GM23248 (cell line): ENCODE results near the gene VPS13D. TPM values are rescaled to one million over a fixed set of nuclear protein-coding genes. Genes with fewer than 3 reads are reported as not detected.

Experiments
- DNase-seq: peaks from one replicate; pipeline ENCODE4 v3.0.0-alpha.2; 2015
- H2AFZ ChIP-seq: fragments of 200-600 bp; sonication (generic); 2 replicates; pipeline ENCODE4 v1.6.1; 2016; ENCODE audit warnings: antibody characterized with exemption
- H3F3A ChIP-seq: fragments of 200-600 bp; sonication (generic); 2 replicates; pipeline ENCODE4 v1.6.1; 2016; ENCODE audit warnings: mild to moderate bottlenecking, antibody characterized with exemption, mixed run types; ENCODE audit not compliant: insufficient read depth
- H3K27ac ChIP-seq: fragments of 200-600 bp; sonication (generic); 2 replicates; pipeline ENCODE4 v1.5.1; 2016; ENCODE audit warnings: mild to moderate bottlenecking
- H3K27me3 ChIP-seq: fragments of 200-600 bp; sonication (generic); replicated peaks from 2 replicates; pipeline ENCODE4 v1.6.1; 2016; ENCODE audit warnings: mild to moderate bottlenecking; ENCODE audit not compliant: insufficient read depth
- H3K36me3 ChIP-seq: fragments of 200-600 bp; sonication (generic); 2 replicates; pipeline ENCODE4 v1.6.1; 2016; ENCODE audit warnings: low read depth, mild to moderate bottlenecking
- H3K4me1 ChIP-seq: fragments of 200-600 bp; sonication (generic); 2 replicates; pipeline ENCODE4 v1.6.1; 2016; ENCODE audit warnings: mild to moderate bottlenecking; ENCODE audit not compliant: insufficient read depth
- H3K4me2 ChIP-seq: fragments of 200-600 bp; sonication (generic); one replicate; pipeline ENCODE4 v1.6.1; 2016; ENCODE audit warnings: mild to moderate bottlenecking; ENCODE audit not compliant: unreplicated experiment
- H3K4me3 ChIP-seq: fragments of 200-600 bp; sonication (generic); 2 replicates; pipeline ENCODE4 v1.5.1; 2016; ENCODE audit warnings: mild to moderate bottlenecking
- H3K79me2 ChIP-seq: fragments of 200-600 bp; sonication (generic); 2 replicates; pipeline ENCODE4 v1.6.1; 2016; ENCODE audit warnings: mild to moderate bottlenecking; ENCODE audit not compliant: insufficient read depth
- H3K9ac ChIP-seq: fragments of 200-600 bp; sonication (generic); 2 replicates; pipeline ENCODE4 v1.6.1; 2016; ENCODE audit warnings: mild to moderate bottlenecking
- H3K9me2 ChIP-seq: fragments of 200-600 bp; sonication (generic); 2 replicates; pipeline ENCODE4 v1.6.1; 2016; ENCODE audit warnings: mixed run types, mild to moderate bottlenecking, moderate library complexity; ENCODE audit not compliant: insufficient read depth
- H3K9me3 ChIP-seq: fragments of 200-600 bp; sonication (generic); one replicate; pipeline ENCODE4 v1.6.1; 2017; ENCODE audit warnings: low read depth
- H4K20me1 ChIP-seq: fragments of 200-600 bp; sonication (generic); 2 replicates; pipeline ENCODE4 v1.6.0; 2016; ENCODE audit not compliant: insufficient read depth
- EZH2 ChIP-seq: fragments of 200-600 bp; sonication (generic); IDR thresholded peaks from 2 replicates; pipeline ENCODE4 v1.6.1; 2018; ENCODE audit warnings: antibody characterized with exemption, mild to moderate bottlenecking; ENCODE audit not compliant: insufficient read depth, poor library complexity, severe bottlenecking
- EZH2phosphoT487 ChIP-seq: fragments of 200-600 bp; sonication (generic); IDR thresholded peaks from 2 replicates; pipeline ENCODE4 v1.6.1; 2018; ENCODE audit warnings: antibody characterized with exemption, moderate library complexity, mild to moderate bottlenecking, low read depth; ENCODE audit not compliant: insufficient read depth
- WGBS, 2 experiments: methylation state at CpG; one replicate each; pipeline ENCODE4 v1.1.6; 2015 to 2017; ENCODE audit warnings: low lambda C conversion rate in 2 of 2, low coverage in 1 of 2; ENCODE audit errors: missing lambda C conversion rate in 2 of 2; 5-methylcytosine and 5-hydroxymethylcytosine counted together
- in situ Hi-C: fragments of 300-500 bp; cut with MboI; formaldehyde crosslinking; loops from 2 replicates; pipeline ENCODE4 v1.15.0; 2020
- polyA plus RNA-seq: library from polyadenylated mRNA; unstranded; fragments of >200 nt; fragmentation: Nextera tagmentation; extraction: Ambion mirVana; gene quantifications from 2 replicates; pipeline ENCODE4 v1.2.1, GENCODE V29; 2016
- total RNA-seq: library from RNA; depleted of rRNA; stranded (reverse); fragments of >200 nt; shearing (Covaris generic); gene quantifications from 2 replicates; pipeline ENCODE4 v1.2.3, GENCODE V29; 2014

The VPS13D gene
- total and polyA plus RNA-seq, 2 experiments from 2014 or later = 6.8 to 16.4 TPM

GRCh38 chr1:12230549-12231275 is 882 bp downstream of the VPS13D start:
- peak overlapping the region; percentile 64 for H3K27ac ChIP-seq
- no peaks in the 10 kb centered on the region for H3K9me3 ChIP-seq
- peak overlapping the region; percentile 92 for H3K4me2 ChIP-seq
- H3K4me3 ChIP-seq = peak overlapping the region; percentile 92
- WGBS, 2 experiments = 0 to 2% methylated on average over 26 to 36 of the region's 36 CpGs
- H3F3A ChIP-seq = no peaks in the 10 kb centered on the region
- peak; percentile 68 for DNase-seq
- H3K9ac ChIP-seq = peak overlapping the region; percentile 89
- TF ChIP-seq EZH2 = no peak
- no peak for TF ChIP-seq EZH2phosphoT487
- no peaks in the 10 kb centered on the region for H3K36me3 ChIP-seq
- H3K4me1 ChIP-seq = peaks cover 13% of the 10 kb centered on the region; the same call in 1 of the 2 replicates
- H3K9me2 ChIP-seq = no peaks in the 10 kb centered on the region
- peak overlapping the region; percentile 79 for H2AFZ ChIP-seq
- H3K79me2 ChIP-seq = peaks cover 58% of the 10 kb centered on the region
- no peaks in the 10 kb centered on the region; the same call in 1 of the 2 replicates for H4K20me1 ChIP-seq
- H3K27me3 ChIP-seq = no peaks in the 10 kb centered on the region
- in situ Hi-C loops = no loop called here

- no peaks in the 10 kb centered on the region for H3K27me3 ChIP-seq
- H3K9me2 ChIP-seq = no peaks in the 10 kb centered on the region
- peak overlapping the region; percentile 92 for H3K4me2 ChIP-seq
- H3K79me2 ChIP-seq = peaks cover 63% of the 10 kb centered on the region
- H2AFZ ChIP-seq = peak overlapping the region; percentile 79
- no peak for TF ChIP-seq EZH2
- no peak for TF ChIP-seq EZH2phosphoT487
- H3F3A ChIP-seq = no peaks in the 10 kb centered on the region
- peaks cover 13% of the 10 kb centered on the region; the same call in 1 of the 2 replicates for H3K4me1 ChIP-seq
- DNase-seq = peak; percentile 59
- no peaks in the 10 kb centered on the region for H3K36me3 ChIP-seq
- H3K9me3 ChIP-seq = no peaks in the 10 kb centered on the region
- in situ Hi-C loops = no loop called here
- peak overlapping the region; percentile 64 for H3K27ac ChIP-seq
- peak overlapping the region; percentile 89 for H3K9ac ChIP-seq
- H3K4me3 ChIP-seq = peak overlapping the region; percentile 92
- WGBS, 2 experiments = 1 to 4% methylated on average over 4 of the region's 4 CpGs
- no peaks in the 10 kb centered on the region; the same call in 1 of the 2 replicates for H4K20me1 ChIP-seq
Observed at GRCh38 chr1:12231276-12231595, 1.4 kb downstream of the VPS13D start.

- Histone ChIP-seq H3K9me3 (no peaks in the 10 kb centered on the region), H3K9ac (no peak overlapping the region), H2AFZ (no peak overlapping the region), H3K4me1 (peaks cover 13% of the 10 kb centered on the region; the same call in 1 of the 2 replicates), H3K36me3 (no peaks in the 10 kb centered on the region), H3K4me3 (no peak overlapping the region), H3K27ac (no peak overlapping the region), H3K27me3 (no peaks in the 10 kb centered on the region), H4K20me1 (no peaks in the 10 kb centered on the region; the same call in 1 of the 2 replicates), H3F3A (no peaks in the 10 kb centered on the region), H3K79me2 (peaks cover 73% of the 10 kb centered on the region), H3K9me2 (no peaks in the 10 kb centered on the region), H3K4me2 (no peak overlapping the region)
- WGBS, 2 experiments = 98 to 100% methylated on average over 2 of the region's 2 CpGs
- DNase-seq = no peak
- TF ChIP-seq EZH2 (no peak), EZH2phosphoT487 (no peak)
- in situ Hi-C loops = no loop called here
Observed at GRCh38 chr1:12232221-12232620, 2.4 kb downstream of the VPS13D start.

GRCh38 chr1:12244078-12244477 is 14.2 kb downstream of the VPS13D start:
- peaks cover 27% of the 10 kb centered on the region for H3K79me2 ChIP-seq
- no peak overlapping the region for H2AFZ ChIP-seq
- no peaks in the 10 kb centered on the region for H3K27me3 ChIP-seq
- no peak overlapping the region for H3K4me3 ChIP-seq
- H3K36me3 ChIP-seq = peaks cover 42% of the 10 kb centered on the region
- H3K9me2 ChIP-seq = no peaks in the 10 kb centered on the region
- DNase-seq = peak; percentile 21
- in situ Hi-C loops = no loop called here
- no peaks in the 10 kb centered on the region for H3F3A ChIP-seq
- no peak overlapping the region for H3K4me2 ChIP-seq
- no peak overlapping the region for H3K27ac ChIP-seq
- TF ChIP-seq EZH2 = no peak
- no peak for TF ChIP-seq EZH2phosphoT487
- 67 to 83% methylated on average over 2 of the region's 2 CpGs for WGBS, 2 experiments
- H3K4me1 ChIP-seq = peaks cover 14% of the 10 kb centered on the region
- no peak overlapping the region for H3K9ac ChIP-seq
- H4K20me1 ChIP-seq = no peaks in the 10 kb centered on the region
- no peaks in the 10 kb centered on the region for H3K9me3 ChIP-seq
